GM12878 (cell line): Measurements from ENCODE around the gene MAML3. TPM values are rescaled to one million over a fixed set of nuclear protein-coding genes. Genes with fewer than 3 reads are reported as not detected.

Source experiments
- ATAC-seq: fragments of 200-7000 bp; cut with Tn5 transposase; 3 replicates; pipeline ENCODE4 v1.9.1; 2020; ENCODE audit warnings: mild to moderate bottlenecking, moderate library complexity
- BruUV-seq: library from RNA; stranded (reverse); fragments of 400-500 nt; replicated peaks from 2 replicates; lab custom pipeline; 2021; lab: Mats Ljungman, UMichigan
- CTCF ChIA-PET: fragments of 300-600 bp; sonication (Branson Sonifier 250); formaldehyde crosslinking; extraction: SDS; loops from one replicate; lab custom pipeline; 2021; ENCODE audit warnings: inconsistent platforms; lab: Yijun Ruan, JAX
- POLR2A ChIA-PET: fragments of 350-600 bp; formaldehyde crosslinking; extraction: SDS; loops from one replicate; lab custom pipeline; 2021; ENCODE audit warnings: inconsistent platforms; lab: Charles Lee
- RAD21 ChIA-PET: fragments of 300-600 bp; sonication (Branson Sonifier 250); formaldehyde crosslinking; loops from one replicate; lab custom pipeline; 2023; ENCODE audit warnings: antibody characterized with exemption; ENCODE audit not compliant: unreplicated experiment; lab: Charles Lee
- SMC1A ChIA-PET: fragments of 300-600 bp; sonication (Branson Sonifier 250); formaldehyde crosslinking; loops from one replicate; lab custom pipeline; 2023; ENCODE audit not compliant: unreplicated experiment, uncharacterized antibody; lab: Charles Lee
- DNase-seq: peaks from one replicate; pipeline ENCODE4 v3.0.0-alpha.2; 2011; ENCODE audit warnings: low read depth, low spot score
- FAIRE-seq: peaks from 3 replicates; lab custom pipeline; 2011; peaks lifted over from hg19 to GRCh38; lab: Jason Lieb, UNC
- H2AFZ ChIP-seq: 2 replicates; pipeline ENCODE4 v1.6.0; 2011; ENCODE audit warnings: low read depth, low read length, control low read depth; ENCODE audit not compliant: control insufficient read depth
- H3K27ac ChIP-seq: 2 replicates; pipeline ENCODE4 v1.5.1; 2011; ENCODE audit warnings: control low read depth; ENCODE audit not compliant: control insufficient read depth, insufficient read depth
- H3K27me3 ChIP-seq, 2 experiments: replicated peaks in 1 of 2; 2 replicates each; pipeline versions ENCODE4 v1.6.0 to v1.6.1; 2011; ENCODE audit warnings: low read length in 1 of 2; ENCODE audit not compliant: control insufficient read depth in 2 of 2, insufficient read depth in 2 of 2
- H3K36me3 ChIP-seq, 2 experiments: 2 replicates each; pipeline ENCODE4 v1.5.1; 2011; ENCODE audit warnings: low read length in 1 of 2; ENCODE audit not compliant: control insufficient read depth in 2 of 2, insufficient read depth in 2 of 2
- H3K4me1 ChIP-seq: 2 replicates; pipeline ENCODE4 v1.6.1; 2011; ENCODE audit warnings: mild to moderate bottlenecking, low read length, moderate library complexity, mixed read lengths; ENCODE audit not compliant: control insufficient read depth, insufficient read depth
- H3K4me2 ChIP-seq: 2 replicates; pipeline ENCODE4 v1.6.0; 2011; ENCODE audit warnings: control low read depth; ENCODE audit not compliant: control insufficient read depth, insufficient read depth
- H3K4me3 ChIP-seq: fragments of 200-600 bp; sonication (generic); 2 replicates; pipeline ENCODE4 v1.5.1; 2016
- H3K79me2 ChIP-seq: 2 replicates; pipeline ENCODE4 v1.6.0; 2011; ENCODE audit warnings: low read length; ENCODE audit not compliant: control insufficient read depth, insufficient read depth
- H3K9ac ChIP-seq: 2 replicates; pipeline ENCODE4 v1.8.0; 2011; ENCODE audit warnings: low read length, control low read depth, mixed read lengths; ENCODE audit not compliant: control insufficient read depth, insufficient read depth
- H3K9me3 ChIP-seq: replicated peaks from 3 replicates; pipeline ENCODE4 v1.5.1; 2011; ENCODE audit warnings: mild to moderate bottlenecking, low read length; ENCODE audit not compliant: control insufficient read depth, insufficient read depth
- H4K20me1 ChIP-seq: 2 replicates; pipeline ENCODE4 v1.6.0; 2011; ENCODE audit not compliant: control insufficient read depth, insufficient read depth
- EED ChIP-seq: sonication (generic); IDR thresholded peaks from 2 replicates; pipeline ENCODE4 v1.6.1; 2016; ENCODE audit warnings: antibody characterized with exemption, low read depth
- ETV6 ChIP-seq, 2 experiments: fragments of 450-650 bp in 1 of 2; IDR thresholded peaks in 1 of 2; conservative IDR thresholded peaks in 1 of 2; 2 replicates each; pipeline ENCODE4 v1.6.1; 2014; ENCODE audit warnings: antibody characterized with exemption in 1 of 2, borderline replicate concordance in 1 of 2, low read depth in 1 of 2, mild to moderate bottlenecking in 1 of 2, moderate library complexity in 1 of 2
- EZH2 ChIP-seq: IDR thresholded peaks from 2 replicates; pipeline ENCODE4 v1.6.1; 2012; ENCODE audit warnings: low read depth, mild to moderate bottlenecking, control low read depth, inconsistent platforms, low read length, borderline replicate concordance; ENCODE audit not compliant: control insufficient read depth
- FOXM1 ChIP-seq: IDR thresholded peaks from 2 replicates; pipeline ENCODE4 v1.6.1; 2012; ENCODE audit warnings: low read depth, mild to moderate bottlenecking, inconsistent platforms, low read length, moderate library complexity
- IKZF1 ChIP-seq: fragments of 450-650 bp; conservative IDR thresholded peaks from 2 replicates; pipeline ENCODE4 v1.6.1; 2017; ENCODE audit warnings: antibody characterized with exemption, mild to moderate bottlenecking
- MEF2A ChIP-seq: IDR thresholded peaks from 2 replicates; pipeline ENCODE4 v1.6.1; 2011; ENCODE audit warnings: low read depth, mild to moderate bottlenecking, low read length, moderate library complexity; ENCODE audit not compliant: insufficient read depth
- NFXL1 ChIP-seq: fragments of 450-650 bp; IDR thresholded peaks from 2 replicates; pipeline ENCODE4 v1.6.1; 2017; ENCODE audit warnings: antibody characterized with exemption, mild to moderate bottlenecking, borderline replicate concordance
- NFYA ChIP-seq: IDR thresholded peaks from 2 replicates; pipeline ENCODE4 v1.6.1; 2011; ENCODE audit warnings: low read depth, mild to moderate bottlenecking, low read length, improper control_type of control experiment, borderline replicate concordance
- NR2F1 ChIP-seq: fragments of 450-650 bp; conservative IDR thresholded peaks from 2 replicates; pipeline ENCODE4 v1.6.1; 2017; ENCODE audit warnings: mild to moderate bottlenecking
- RAD21 ChIP-seq: IDR thresholded peaks from 2 replicates; pipeline ENCODE4 v1.6.1; 2011; ENCODE audit warnings: mild to moderate bottlenecking, low read depth, low read length, moderate library complexity; ENCODE audit not compliant: insufficient read depth
- RELB ChIP-seq: fragments of 450-650 bp; IDR thresholded peaks from 2 replicates; pipeline ENCODE4 v1.6.1; 2017; ENCODE audit warnings: low read depth, mild to moderate bottlenecking, moderate library complexity
- SMC3 ChIP-seq: IDR thresholded peaks from 2 replicates; pipeline ENCODE4 v1.6.1; 2011; ENCODE audit warnings: low read length, improper control_type of control experiment, borderline replicate concordance
- ZNF24 ChIP-seq: fragments of 450-650 bp; IDR thresholded peaks from 2 replicates; pipeline ENCODE4 v1.6.1; 2017; ENCODE audit warnings: antibody characterized with exemption, mild to moderate bottlenecking
- WGBS: methylation state at CpG from one replicate; pipeline ENCODE4 v1.1.6; 2016; ENCODE audit warnings: low lambda C conversion rate; ENCODE audit not compliant: insufficient replicate concordance, insufficient coverage; ENCODE audit errors: missing lambda C conversion rate; 5-methylcytosine and 5-hydroxymethylcytosine counted together
- in situ Hi-C: fragments of 300-500 bp; cut with MboI; formaldehyde crosslinking; loops from 9 replicates; pipeline ENCODE4 v1.14.3; 2018; ENCODE audit warnings: mixed read lengths
- intact Hi-C: fragments of 100-400 bp; cut with micrococcal nuclease; formaldehyde crosslinking; loops from one replicate; pipeline ENCODE4 v1.14.2; 2022; ENCODE audit not compliant: unreplicated experiment
- polyA plus RNA-seq, 11 experiments: library from polyadenylated mRNA; depleted of rRNA in 4 of 11; unstranded in 6 of 11; stranded (reverse) in 5 of 11; fragments of >200 nt; fragmentation: Nextera tagmentation in 4 of 11; fragmentation: Illumina TruSeq in 1 of 11; extraction: Ambion mirVana in 4 of 11; extraction: Trizol in 1 of 11; gene quantifications; 1 replicate in 1 of 11; 2 replicates in 10 of 11; pipeline versions ENCODE4 v1.2.1 to v1.2.3, GENCODE V29; 2011 to 2016; ENCODE audit warnings: inconsistent platforms in 2 of 11, missing spikeins in 2 of 11, low read depth in 1 of 11
- total RNA-seq, 4 experiments: library from RNA; depleted of rRNA in 3 of 4; stranded (reverse); fragments of >200 nt in 3 of 4; fragmentation: Illumina TruSeq in 1 of 4; extraction: Trizol in 1 of 4; gene quantifications; 2 replicates each; pipeline versions ENCODE4 v1.2.1 to v1.2.3, GENCODE V29; 2013 to 2021
- TF ChIP-seq, protein P1 (sequence below): fragments of 450-650 bp; IDR thresholded peaks from 2 replicates; pipeline ENCODE4 v1.6.1; 2014; ENCODE audit warnings: mild to moderate bottlenecking

The MAML3 gene
- total and polyA plus RNA-seq, 10 of the 15 experiments (the other 5 are each of a cell fraction or from before 2014, with no cell fraction given): under 0.01 to 0.53 (median 0.06) TPM; not detected in 2

DNA sequence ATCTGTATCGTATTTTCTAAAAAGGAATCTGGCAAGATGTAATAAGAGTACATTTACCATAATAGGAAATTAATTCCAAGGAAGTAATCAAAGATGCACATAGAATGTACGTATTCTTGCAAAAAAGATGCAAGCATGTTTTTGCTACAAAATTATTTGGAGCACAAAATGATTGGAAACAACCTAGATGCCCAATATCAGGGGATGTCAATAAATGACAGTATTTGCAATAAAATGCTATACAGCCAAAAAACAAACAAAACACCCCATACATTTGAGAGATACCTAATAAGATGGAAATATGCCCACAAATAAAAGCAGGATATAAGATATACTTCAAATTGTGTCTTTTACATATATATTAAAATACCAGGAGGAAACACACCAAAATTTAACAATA lies 29.3 kb upstream of the MAML3 start (continued):
- TF ChIP-seq NR2F1 (no peak), EED (no peak), RAD21 (no peak)

GRCh38 chr4:140180577-140180976 lies 26.6 kb upstream of the MAML3 start:
- ChIA-PET RAD21 (no interaction called here), CTCF (interaction anchor here (0.9 kb wide), 1 partner anchor 55 kb away, joined by 3 read pairs; no protein-coding TSS in a partner anchor), POLR2A (interaction anchor here (0.6 kb wide), 1 partner anchor 17 kb away, joined by 4 read pairs; no protein-coding TSS in a partner anchor), SMC1A (interaction anchor here (1.1 kb wide), 1 partner anchor 15 kb away, joined by 3 read pairs; no protein-coding TSS in a partner anchor)
- ATAC-seq (no peak), DNase-seq (no peak), FAIRE-seq (no peak)
- Histone ChIP-seq H3K27me3 (no peaks in the 10 kb centered on the region; a peak in 1 of 4 replicates), H3K27ac (no peak overlapping the region), H3K4me2 (no peak overlapping the region), H3K36me3 (no peaks in the 10 kb centered on the region), H3K4me1 (no peaks in the 10 kb centered on the region), H3K9ac (no peak overlapping the region), H4K20me1 (no peaks in the 10 kb centered on the region), H3K4me3 (no peak overlapping the region), H2AFZ (no peak overlapping the region), H3K9me3 (no peaks in the 10 kb centered on the region), H3K79me2 (no peaks in the 10 kb centered on the region)
- TF ChIP-seq FOXM1: no peak
- in situ Hi-C loops: no loop called here
- 76% methylated on average over 3 of the region's 3 CpGs for WGBS
- BruUV-seq: no TSS peak
- intact Hi-C loops: no loop called here

DNA sequence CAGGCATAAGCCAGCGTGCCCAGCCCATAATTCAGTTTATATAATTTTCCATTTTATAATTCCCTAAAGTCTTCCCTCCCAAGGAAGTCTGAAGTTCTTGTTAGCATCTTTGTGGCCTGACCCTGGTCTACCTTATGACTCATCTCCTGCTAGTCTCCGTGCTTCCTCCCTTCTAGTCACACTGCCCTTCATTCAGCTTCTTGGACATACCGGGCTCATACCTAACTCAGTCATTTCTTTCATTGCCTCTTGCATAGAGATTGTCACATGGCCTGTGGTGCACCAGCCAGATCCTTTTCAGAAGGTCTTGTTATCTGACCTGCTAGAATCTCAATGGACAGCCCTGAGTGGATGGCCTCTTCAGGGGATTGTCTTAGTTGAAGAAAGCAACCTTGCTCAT lies 22.8 kb upstream of the MAML3 start:
- no peak for FAIRE-seq
- TF ChIP-seq NFYA (no peak), MEF2A (no peak), SMC3 (no peak), ZNF24 (no peak), ETV6 (conservative IDR thresholded peaks at IDR 0.05 in 1 of 2, IDR thresholded peaks at IDR 0.05 in 1 of 2; ENCODE audit: borderline replicate concordance in 1 of 2, low read depth in 1 of 2) (no peak), EZH2 (no peak), IKZF1 (no peak), NFXL1 (no peak), RELB (no peak)
- TF ChIP-seq, protein P1, sequence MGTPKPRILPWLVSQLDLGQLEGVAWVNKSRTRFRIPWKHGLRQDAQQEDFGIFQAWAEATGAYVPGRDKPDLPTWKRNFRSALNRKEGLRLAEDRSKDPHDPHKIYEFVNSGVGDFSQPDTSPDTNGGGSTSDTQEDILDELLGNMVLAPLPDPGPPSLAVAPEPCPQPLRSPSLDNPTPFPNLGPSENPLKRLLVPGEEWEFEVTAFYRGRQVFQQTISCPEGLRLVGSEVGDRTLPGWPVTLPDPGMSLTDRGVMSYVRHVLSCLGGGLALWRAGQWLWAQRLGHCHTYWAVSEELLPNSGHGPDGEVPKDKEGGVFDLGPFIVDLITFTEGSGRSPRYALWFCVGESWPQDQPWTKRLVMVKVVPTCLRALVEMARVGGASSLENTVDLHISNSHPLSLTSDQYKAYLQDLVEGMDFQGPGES: no peak

More for the DNA sequence above, 22.8 kb upstream of the MAML3 start:
- BruUV-seq: no TSS peak
- Histone ChIP-seq H3K79me2 (no peaks in the 10 kb centered on the region), H3K9ac (no peak overlapping the region), H4K20me1 (no peaks in the 10 kb centered on the region), H3K27me3 (no peaks in the 10 kb centered on the region; a peak in 1 of 4 replicates), H3K4me3 (no peak overlapping the region), H2AFZ (no peak overlapping the region), H3K4me1 (no peaks in the 10 kb centered on the region), H3K36me3 (no peaks in the 10 kb centered on the region), H3K9me3 (no peaks in the 10 kb centered on the region), H3K4me2 (no peak overlapping the region), H3K27ac (no peak overlapping the region)
- ChIA-PET CTCF (no interaction called here), RAD21 (no interaction called here), SMC1A (no interaction called here), POLR2A (interaction anchor here (0.5 kb wide), 1 partner anchor 10 kb away, joined by 3 read pairs; no protein-coding TSS in a partner anchor)
- in situ Hi-C loops (no loop called here), intact Hi-C loops (no loop called here)
- ATAC-seq: no peak
- WGBS: 38% methylated on average over 3 of the region's 3 CpGs
- DNase-seq: no peak
